NCI-H82 (cell line): ENCODE results near the gene FAM53A.

Source experiments
- DNase-seq: peaks from one replicate; lab custom pipeline; 2025; lab: John Stamatoyannopoulos, UW

FAM53A gene, protein sequence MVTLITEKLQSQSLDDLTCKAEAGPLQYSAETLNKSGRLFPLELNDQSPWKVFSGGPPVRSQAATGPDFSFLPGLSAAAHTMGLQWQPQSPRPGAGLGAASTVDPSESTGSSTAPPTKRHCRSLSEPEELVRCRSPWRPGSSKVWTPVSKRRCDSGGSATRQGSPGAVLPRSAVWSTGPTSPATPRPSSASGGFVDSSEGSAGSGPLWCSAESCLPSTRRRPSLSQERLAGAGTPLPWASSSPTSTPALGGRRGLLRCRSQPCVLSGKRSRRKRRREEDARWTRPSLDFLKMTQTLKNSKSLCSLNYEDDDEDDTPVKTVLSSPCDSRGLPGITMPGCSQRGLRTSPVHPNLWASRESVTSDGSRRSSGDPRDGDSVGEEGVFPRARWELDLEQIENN

DNA sequence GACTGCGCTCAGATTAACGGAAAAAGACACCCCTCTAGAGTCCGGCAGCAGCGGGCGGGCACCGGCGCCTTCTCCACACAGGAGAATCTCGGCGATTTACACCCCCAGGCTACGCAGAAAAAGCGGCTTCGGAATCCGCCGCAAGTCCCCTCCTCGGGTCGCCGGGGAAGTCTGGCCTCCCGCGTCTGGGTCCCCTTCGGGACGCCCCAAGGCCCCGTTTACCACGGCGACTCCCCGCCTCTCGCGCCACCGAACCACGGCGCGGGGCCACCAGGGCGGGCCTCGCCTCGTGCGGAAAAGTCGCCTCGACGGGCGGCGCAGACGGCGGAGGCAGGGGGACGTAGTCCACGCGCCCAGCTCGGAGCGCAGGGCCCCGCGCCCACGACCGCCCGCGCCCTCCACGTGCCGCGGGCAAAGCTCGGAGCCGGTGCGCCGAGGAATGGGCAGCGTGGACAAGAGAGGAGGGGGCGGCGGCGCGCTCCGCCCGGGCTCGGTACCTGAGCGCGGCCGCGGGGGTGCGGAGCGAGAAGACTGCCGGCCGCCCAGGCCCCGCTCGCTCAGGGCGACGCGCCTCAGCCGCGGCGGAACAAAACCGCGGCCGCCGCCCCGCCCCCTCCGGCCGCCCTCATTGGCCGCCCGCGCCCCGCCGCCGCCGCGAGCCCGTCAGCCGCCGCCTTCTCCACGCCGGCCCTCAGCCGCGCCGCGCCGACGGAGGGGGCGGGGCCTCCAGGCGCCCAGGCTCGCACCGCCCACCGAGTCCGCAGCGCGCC, at the start of gene FAM53A:
FAM53A (minus strand) TSS at position 578 of the 770 bp plus-strand sequence. CDS start 15,572 bp downstream, outside the sequence.
- DNase-seq = peak; percentile 88

- DNase-seq = no peak
These were observed 48.8 kb upstream of the FAM53A start for GRCh38 chr4:1732911-1733310.

DNA sequence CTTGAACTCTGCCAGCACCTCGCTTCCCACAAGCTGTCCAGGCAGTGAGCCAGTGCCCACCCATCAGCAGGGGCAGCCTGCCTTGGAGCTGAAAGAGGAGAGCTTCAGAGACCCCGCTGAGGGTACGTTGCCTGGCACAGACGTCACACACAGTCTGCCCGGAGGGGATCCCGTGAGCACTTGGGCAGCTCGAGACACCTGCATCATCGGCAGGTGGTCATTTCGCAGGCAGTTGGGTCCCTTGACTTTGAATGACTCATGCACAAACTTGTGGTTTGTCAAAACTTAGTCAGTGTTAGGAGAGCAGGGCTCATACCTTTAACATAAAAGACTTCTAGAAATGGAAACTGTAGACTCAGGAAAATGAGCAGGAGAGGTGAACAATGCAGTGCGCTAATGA, 47.1 kb upstream of the FAM53A start:
- DNase-seq = no peak

DNA sequence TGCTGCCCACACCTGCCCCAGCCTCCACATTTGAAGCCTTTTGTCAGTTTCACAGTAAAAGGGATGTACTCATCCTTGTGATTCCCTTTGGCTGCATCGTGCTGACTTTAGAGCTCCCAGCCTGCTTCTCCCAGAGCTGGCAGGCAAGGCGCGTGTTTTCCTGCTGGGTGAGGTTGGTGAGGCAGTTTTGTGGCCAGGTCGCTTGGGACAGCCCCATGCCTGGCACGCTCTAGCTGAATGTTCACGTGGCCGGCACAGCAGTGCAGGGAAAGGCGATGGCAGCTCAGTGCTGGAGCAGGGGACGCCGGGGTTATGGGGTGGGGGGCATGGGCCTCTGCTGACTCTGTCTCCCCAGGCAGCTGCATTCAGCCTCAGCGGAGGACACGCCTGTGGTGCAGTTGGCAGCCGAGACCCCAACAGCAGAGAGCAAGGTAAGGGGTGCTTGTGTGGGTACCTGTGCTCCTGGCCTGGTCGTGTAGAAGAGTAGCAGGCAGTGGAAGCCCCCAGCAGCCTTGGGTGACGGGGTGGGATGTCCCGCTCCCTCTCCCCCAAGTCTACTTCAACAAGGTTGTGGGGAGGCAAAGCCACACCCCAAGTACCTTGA, 46.5 kb upstream of the FAM53A start:
- DNase-seq = no peak

GRCh38 chr4:1728061-1728980, 44.2 kb upstream of the FAM53A start:
- no peak for DNase-seq

DNA sequence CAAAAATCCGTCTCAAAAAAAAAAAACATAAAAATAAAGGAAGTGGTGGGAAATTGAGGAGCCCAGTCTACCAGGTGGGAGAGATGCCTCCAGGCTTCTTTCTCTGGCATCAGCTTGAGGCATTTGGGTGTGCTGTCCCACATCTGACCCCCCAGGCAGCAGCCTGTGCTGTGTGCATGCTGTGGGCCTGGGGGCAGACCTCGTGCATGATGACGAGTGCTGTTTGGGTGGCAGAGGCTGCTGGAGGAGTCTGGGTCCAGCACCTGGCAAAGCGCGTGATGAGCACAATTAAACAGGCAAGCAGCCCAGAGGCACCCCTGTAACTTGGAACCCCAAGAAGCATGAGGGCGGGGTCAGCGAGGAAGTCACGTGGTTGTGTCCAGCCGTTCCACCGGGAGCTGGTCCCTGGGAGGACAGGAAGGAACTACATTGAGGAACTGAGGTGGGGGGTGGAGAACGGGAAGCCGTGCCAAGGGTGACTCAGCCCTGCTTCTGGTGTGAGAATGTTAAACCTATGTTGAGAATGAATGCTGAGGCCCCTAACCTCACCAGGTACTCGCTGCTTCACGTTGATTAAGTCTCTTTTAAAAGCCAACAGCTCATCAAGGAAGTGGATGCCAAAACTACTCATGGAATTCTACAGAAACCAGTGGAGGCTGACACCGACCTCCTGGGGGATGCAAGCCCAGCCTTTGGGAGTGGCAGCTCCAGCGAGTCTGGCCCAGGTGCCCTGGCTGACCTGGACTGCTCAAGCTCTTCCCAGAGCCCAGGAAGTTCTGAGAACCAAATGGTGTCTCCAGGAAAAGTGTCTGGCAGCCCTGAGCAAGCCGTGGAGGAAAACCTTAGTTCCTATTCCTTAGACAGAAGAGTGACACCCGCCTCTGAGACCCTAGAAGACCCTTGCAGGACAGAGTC, 43.3 kb upstream of the FAM53A start:
- DNase-seq = no peak

GRCh38 chr4:1726146-1726934, 42.2 kb upstream of the FAM53A start:
- peak; percentile 84 for DNase-seq

- DNase-seq = no peak
These were observed 41.4 kb upstream of the FAM53A start for GRCh38 chr4:1725521-1725920.

DNA sequence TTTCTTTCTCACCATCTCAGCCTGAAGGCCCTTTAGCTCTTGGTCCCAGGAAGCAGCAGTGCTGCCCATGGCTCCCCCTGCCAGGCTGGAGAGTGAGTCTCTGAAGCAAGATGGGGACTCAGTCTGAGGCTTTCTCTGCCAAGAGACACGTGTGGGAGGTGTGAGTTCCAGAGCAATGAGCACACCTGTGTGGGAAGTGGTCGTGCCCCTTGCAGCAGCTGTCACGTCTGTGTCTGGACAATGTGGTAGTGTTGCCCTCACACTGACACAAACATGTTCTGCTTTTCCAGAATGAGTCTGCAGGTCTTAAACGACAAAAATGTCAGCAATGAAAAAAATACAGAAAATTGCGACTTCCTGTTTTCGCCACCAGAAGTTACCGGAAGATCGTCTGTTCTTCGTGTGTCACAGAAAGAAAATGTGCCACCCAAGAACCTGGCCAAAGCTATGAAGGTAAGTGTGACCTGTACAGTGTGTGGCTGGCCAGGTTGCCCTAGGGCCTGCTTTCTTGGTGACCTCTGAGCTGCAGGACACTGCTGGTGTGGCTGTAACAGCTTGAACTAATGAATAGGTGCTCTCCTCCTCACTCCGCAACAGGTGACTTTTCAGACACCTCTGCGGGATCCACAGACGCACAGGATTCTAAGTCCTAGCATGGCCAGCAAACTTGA, 39.2 kb upstream of the FAM53A start:
- no peak for DNase-seq

- DNase-seq = no peak
These were observed 38.5 kb upstream of the FAM53A start for GRCh38 chr4:1722551-1723118.

DNA sequence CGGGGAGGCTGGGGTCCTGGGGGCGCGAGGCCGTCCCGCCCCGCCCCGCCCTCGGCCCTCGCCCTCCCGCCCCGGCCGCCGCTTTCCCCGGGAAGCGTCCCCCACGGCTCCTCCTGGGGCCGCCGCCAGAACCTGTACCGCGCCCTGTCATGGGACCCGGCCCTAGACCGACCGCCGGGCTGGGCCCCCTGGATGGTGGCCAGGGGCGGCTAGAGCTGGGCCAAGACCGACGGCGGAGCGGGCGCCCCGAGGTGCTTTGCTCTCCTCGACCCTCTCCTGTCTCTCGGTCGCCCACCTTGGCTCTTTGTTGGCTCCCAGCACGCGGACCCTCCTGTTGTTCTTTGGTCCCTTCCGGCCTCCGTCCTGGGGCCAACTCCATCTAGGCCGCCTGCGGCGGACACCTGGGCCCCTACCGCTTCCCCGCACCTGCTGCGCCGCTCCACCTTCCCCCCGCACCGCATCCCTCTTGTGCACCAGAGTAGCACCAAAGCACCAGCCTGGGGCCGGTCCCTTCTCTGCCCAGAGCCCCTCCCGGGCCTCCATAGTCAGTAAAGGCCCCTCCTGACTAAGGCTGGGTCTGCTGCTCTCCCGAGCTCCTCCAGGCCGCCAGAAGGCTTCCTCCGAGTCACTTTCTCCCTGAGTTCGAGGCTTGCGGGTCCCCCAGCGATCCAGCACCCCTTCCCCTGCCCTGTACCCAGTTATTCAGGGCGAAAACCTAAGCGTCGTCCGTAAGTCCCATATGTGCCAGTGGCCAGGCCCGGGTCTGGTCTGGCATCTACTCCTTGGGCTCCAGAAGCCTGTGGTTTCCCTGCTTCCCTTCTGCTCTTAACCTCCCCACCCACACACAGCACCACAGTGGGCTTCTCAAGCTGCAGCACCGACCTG, 37.8 kb upstream of the FAM53A start:
- no peak for DNase-seq

- peak; percentile 95 for DNase-seq
These were observed 37.0 kb upstream of the FAM53A start, which contains the start of the genes TACC3 and TMEM129 for GRCh38 chr4:1721003-1721665. Gene TACC3, plus strand, starts transcription at chr4:1721521. Its CDS starts 1,901 bp downstream, at chr4:1723422. Gene TMEM129, minus strand, starts transcription at chr4:1721323. Its CDS starts 486 bp downstream, at chr4:1720837.

DNA sequence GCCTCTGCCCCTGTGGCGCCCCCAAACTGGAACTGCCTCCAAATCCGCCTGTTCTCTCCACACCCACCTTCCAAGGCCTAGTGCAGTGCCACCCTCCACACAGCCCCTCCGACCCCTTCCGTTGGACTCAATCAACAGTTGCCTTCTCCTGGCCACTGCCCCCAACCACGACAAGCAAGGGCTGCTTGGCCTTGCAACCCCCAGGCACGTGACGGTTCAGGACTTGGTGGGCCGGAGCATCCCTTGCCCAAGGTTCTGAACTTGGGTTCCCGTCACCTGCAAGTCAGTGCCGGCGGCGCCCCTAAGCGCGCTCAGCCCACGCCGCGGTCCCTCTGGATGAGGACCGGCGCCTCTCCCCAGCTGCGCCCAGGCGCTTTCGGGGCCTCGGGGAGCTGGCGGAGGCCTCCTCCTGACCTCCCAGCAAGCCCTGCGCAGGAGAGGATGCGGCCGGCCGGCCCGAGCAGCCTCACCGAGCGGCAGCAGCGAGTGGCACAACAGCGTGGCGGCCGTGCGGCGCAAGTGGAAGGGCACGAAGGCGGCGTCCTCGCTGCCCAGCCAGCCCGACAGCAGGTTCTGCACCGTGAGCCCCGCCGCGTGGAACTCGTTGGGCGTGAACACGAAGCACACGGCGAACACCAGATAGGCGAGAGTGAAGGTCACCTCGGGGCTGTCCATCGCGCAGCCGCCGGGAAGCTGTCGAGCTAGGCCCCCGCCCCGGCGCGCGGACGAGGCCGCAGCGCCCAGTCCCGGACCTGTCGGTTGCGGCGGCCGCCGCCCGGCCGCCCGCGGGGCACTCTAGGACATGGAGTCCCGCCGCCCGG, 36.3 kb upstream of the FAM53A start:
- DNase-seq = peak; percentile 46

- DNase-seq = no peak
These were observed 34.2 kb upstream of the FAM53A start for GRCh38 chr4:1718095-1718850.
